Measurements from ENCODE around the gene GSTT2. TPM values are rescaled to one million over a fixed set of nuclear protein-coding genes. Genes with fewer than 3 reads are reported as not detected.
"Not testable (repeated sequence)": the region's sequence is repeated elsewhere in the genome, so short reads cannot be mapped to it uniquely, and the experiment has no call there.

Gene GSTT2
- total and polyA plus RNA-seq, 2 experiments from 2014 or later: 0.44 TPM; not detected in 1

GRCh38 chr22:23997092-23997491 is 17.2 kb downstream of the GSTT2 start (continued):
- TF ChIP-seq, protein P1, sequence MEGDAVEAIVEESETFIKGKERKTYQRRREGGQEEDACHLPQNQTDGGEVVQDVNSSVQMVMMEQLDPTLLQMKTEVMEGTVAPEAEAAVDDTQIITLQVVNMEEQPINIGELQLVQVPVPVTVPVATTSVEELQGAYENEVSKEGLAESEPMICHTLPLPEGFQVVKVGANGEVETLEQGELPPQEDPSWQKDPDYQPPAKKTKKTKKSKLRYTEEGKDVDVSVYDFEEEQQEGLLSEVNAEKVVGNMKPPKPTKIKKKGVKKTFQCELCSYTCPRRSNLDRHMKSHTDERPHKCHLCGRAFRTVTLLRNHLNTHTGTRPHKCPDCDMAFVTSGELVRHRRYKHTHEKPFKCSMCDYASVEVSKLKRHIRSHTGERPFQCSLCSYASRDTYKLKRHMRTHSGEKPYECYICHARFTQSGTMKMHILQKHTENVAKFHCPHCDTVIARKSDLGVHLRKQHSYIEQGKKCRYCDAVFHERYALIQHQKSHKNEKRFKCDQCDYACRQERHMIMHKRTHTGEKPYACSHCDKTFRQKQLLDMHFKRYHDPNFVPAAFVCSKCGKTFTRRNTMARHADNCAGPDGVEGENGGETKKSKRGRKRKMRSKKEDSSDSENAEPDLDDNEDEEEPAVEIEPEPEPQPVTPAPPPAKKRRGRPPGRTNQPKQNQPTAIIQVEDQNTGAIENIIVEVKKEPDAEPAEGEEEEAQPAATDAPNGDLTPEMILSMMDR (conservative IDR thresholded peaks at IDR 0.05; ENCODE audit: low read depth in 2 of 2): no peak
- TF ChIP-seq NANOG (IDR thresholded peaks at IDR 0.05; ENCODE audit: borderline replicate concordance) (no peak), ZNF114 (CRISPR knock-in tag; IDR thresholded peaks at IDR 0.05) (no peak)

DNA sequence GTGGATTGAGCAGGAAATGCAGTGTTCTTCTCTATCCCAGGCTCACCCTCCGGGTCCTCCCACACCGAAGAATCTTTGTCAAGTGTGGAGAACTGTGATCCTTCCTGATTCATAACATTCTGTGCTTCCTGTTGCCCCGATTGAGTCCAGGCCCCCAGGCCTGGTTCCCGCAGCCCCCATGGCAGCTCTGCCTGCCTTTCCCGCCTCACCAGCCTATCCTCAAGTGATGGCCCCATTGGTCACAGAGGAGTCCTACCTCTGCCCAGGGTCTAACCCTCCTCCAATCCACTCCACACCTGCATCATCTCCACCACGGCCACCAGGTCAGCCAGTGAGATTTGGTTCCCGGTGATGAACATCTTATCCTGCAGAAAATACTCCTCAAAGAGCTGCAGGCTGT is 19.8 kb downstream of the GSTT2 start:
- not testable (repeated sequence) for H3K36me3 Mint-ChIP-seq (ENCODE audit: low read depth); H3K79me2 ChIP-seq (replicated peaks; ENCODE audit: insufficient read depth); H3K27ac Mint-ChIP-seq; H3K27me3 ChIP-seq (ENCODE audit: insufficient read depth); H3K4me2 ChIP-seq; H3K36me3 ChIP-seq (ENCODE audit: insufficient read depth); H3K9me2 ChIP-seq (ENCODE audit: insufficient read depth); H3K9me3 Mint-ChIP-seq; H2AFZ ChIP-seq; DNase-seq (ENCODE audit: low spot score); H3K4me1 Mint-ChIP-seq; H3K4me1 ChIP-seq (ENCODE audit: insufficient read depth); H3F3A ChIP-seq (replicated peaks; ENCODE audit: low read depth); ATAC-seq; H3K27ac ChIP-seq (ENCODE audit: low read depth); H3K4me3 ChIP-seq; H4K20me1 ChIP-seq (replicated peaks; ENCODE audit: insufficient read depth); H3K4me3 Mint-ChIP-seq
- H3K27me3 Mint-ChIP-seq (ENCODE audit: insufficient read depth, low read depth, poor library complexity): peaks cover 16% of the 10 kb centered on the region

GRCh38 chr22:24001314-24001713 is 21.4 kb downstream of the GSTT2 start:
- Histone ChIP-seq H3K79me2 (replicated peaks; ENCODE audit: insufficient read depth) (no peaks in the 10 kb centered on the region), H3K27ac (ENCODE audit: low read depth) (no peak overlapping the region), H3K27me3 (ENCODE audit: insufficient read depth) (no peaks in the 10 kb centered on the region), H2AFZ (peak overlapping the region; percentile 98), H3K4me3 (no peak overlapping the region), H3K4me2 (no peak overlapping the region), H3K36me3 (ENCODE audit: insufficient read depth) (no peaks in the 10 kb centered on the region), H3K9me2 (ENCODE audit: insufficient read depth) (no peaks in the 10 kb centered on the region; the same call in 1 of the 2 replicates), H3K4me1 (ENCODE audit: insufficient read depth) (peaks cover 8% of the 10 kb centered on the region; the same call in 1 of the 2 replicates), H4K20me1 (replicated peaks; ENCODE audit: insufficient read depth) (no peaks in the 10 kb centered on the region), H3F3A (replicated peaks; ENCODE audit: low read depth) (0 out of 2 replicates have a peak, but pooled peaks cover 4% of the 10 kb centered on the region)
- peak; percentile 94 for ATAC-seq
- no peaks in the 10 kb centered on the region for H3K9me3 Mint-ChIP-seq
- no peaks in the 10 kb centered on the region for H3K36me3 Mint-ChIP-seq (ENCODE audit: low read depth)
- DNase-seq (ENCODE audit: low spot score): peak; percentile 76
- TF ChIP-seq NANOG (IDR thresholded peaks at IDR 0.05; ENCODE audit: borderline replicate concordance) (no peak), CREB1 (CRISPR knock-in tag; IDR thresholded peaks at IDR 0.05; ENCODE audit: low read depth) (0 out of 2 replicates have a peak, but pooled peaks have one; percentile 10)
- TF ChIP-seq, protein P1 (conservative IDR thresholded peaks at IDR 0.05; ENCODE audit: low read depth in 2 of 2): peak; percentile 20 to 33; a peak in 2 of 4 replicates
- H3K4me1 Mint-ChIP-seq: peaks cover 7% of the 10 kb centered on the region
- no peak overlapping the region for H3K27ac Mint-ChIP-seq
- no peak overlapping the region; the same call in 2 of the 3 replicates for H3K4me3 Mint-ChIP-seq
- peaks cover 16% of the 10 kb centered on the region for H3K27me3 Mint-ChIP-seq (ENCODE audit: insufficient read depth, low read depth, poor library complexity)

Data from GM23338 (cell line).